Trophoblast cell (in vitro differentiated cells and primary cell): ENCODE results near the gene ZBTB2.
A peak's percentile ranks its signal among the peaks of the same experiment; 100 is the strongest.

Experiments
- DNase-seq, 2 donors: peaks; one replicate each; pipeline ENCODE4 v3.0.0-alpha.2; 2016
- H2AFZ ChIP-seq: 2 replicates; pipeline ENCODE4 v1.6.1; 2013; ENCODE audit warnings: low read length, moderate library complexity, mild to moderate bottlenecking; ENCODE audit not compliant: insufficient read depth, poor library complexity
- H2AK5ac ChIP-seq: 2 replicates; pipeline ENCODE4 v1.6.1; 2013; ENCODE audit warnings: mild to moderate bottlenecking, low read length
- H2BK120ac ChIP-seq: 2 replicates; pipeline ENCODE4 v1.6.1; 2013; ENCODE audit warnings: low read length, mild to moderate bottlenecking, moderate library complexity; ENCODE audit not compliant: insufficient read depth, poor library complexity
- H2BK12ac ChIP-seq: 2 replicates; pipeline ENCODE4 v1.6.1; 2013; ENCODE audit warnings: mild to moderate bottlenecking, low read length, moderate library complexity
- H2BK5ac ChIP-seq: 2 replicates; pipeline ENCODE4 v1.6.1; 2013; ENCODE audit warnings: low read length, low read depth, moderate library complexity, mild to moderate bottlenecking; ENCODE audit not compliant: poor library complexity
- H3K14ac ChIP-seq: 2 replicates; pipeline ENCODE4 v1.6.1; 2013; ENCODE audit warnings: mild to moderate bottlenecking, low read length
- H3K18ac ChIP-seq: 2 replicates; pipeline ENCODE4 v1.6.1; 2013; ENCODE audit warnings: mild to moderate bottlenecking, low read length
- H3K23ac ChIP-seq: 2 replicates; pipeline ENCODE4 v1.6.1; 2013; ENCODE audit warnings: low read length
- H3K27ac ChIP-seq: 2 replicates; pipeline ENCODE4 v1.5.1; 2013; ENCODE audit warnings: low read depth, mild to moderate bottlenecking, inconsistent platforms, low read length, moderate library complexity
- H3K27me3 ChIP-seq: 2 replicates; pipeline ENCODE4 v1.6.1; 2013; ENCODE audit warnings: inconsistent platforms, mild to moderate bottlenecking, low read length, moderate library complexity; ENCODE audit not compliant: insufficient read depth
- H3K36me3 ChIP-seq, 2 experiments: 1 replicate in 1 of 2; 2 replicates in 1 of 2; pipeline ENCODE4 v1.6.1; 2013; ENCODE audit warnings: low read length in 2 of 2, mild to moderate bottlenecking in 2 of 2, moderate library complexity in 1 of 2; ENCODE audit not compliant: insufficient read depth in 2 of 2, control insufficient read depth in 1 of 2
- H3K4ac ChIP-seq: 2 replicates; pipeline ENCODE4 v1.6.1; 2013; ENCODE audit warnings: low read depth, mild to moderate bottlenecking, low read length, moderate library complexity
- H3K4me1 ChIP-seq, 2 experiments: 1 replicate in 1 of 2; 2 replicates in 1 of 2; pipeline ENCODE4 v1.6.1; 2013; ENCODE audit warnings: low read length in 2 of 2, mild to moderate bottlenecking in 2 of 2, moderate library complexity in 1 of 2; ENCODE audit not compliant: insufficient read depth in 2 of 2, control insufficient read depth in 1 of 2
- H3K4me2 ChIP-seq: 2 replicates; pipeline ENCODE4 v1.6.1; 2013; ENCODE audit warnings: inconsistent platforms, mild to moderate bottlenecking, low read length, moderate library complexity
- H3K4me3 ChIP-seq: 2 replicates; pipeline ENCODE4 v1.5.1; 2013; ENCODE audit warnings: mild to moderate bottlenecking, low read depth, low read length, inconsistent platforms
- H3K79me1 ChIP-seq: one replicate; pipeline ENCODE4 v1.6.1; 2013; ENCODE audit warnings: low read length
- H3K79me2 ChIP-seq: 2 replicates; pipeline ENCODE4 v1.6.1; 2013; ENCODE audit warnings: low read length, mild to moderate bottlenecking; ENCODE audit not compliant: control insufficient read depth, insufficient read depth, poor library complexity
- H3K9ac ChIP-seq: 2 replicates; pipeline ENCODE4 v1.6.1; 2013; ENCODE audit warnings: mild to moderate bottlenecking, low read length
- H3K9me3 ChIP-seq: 2 replicates; pipeline ENCODE4 v1.6.1; 2013; ENCODE audit warnings: low read depth, mild to moderate bottlenecking, control low read depth, inconsistent platforms, low read length; ENCODE audit not compliant: insufficient read depth
- H4K12ac ChIP-seq: 2 replicates; pipeline ENCODE4 v1.6.1; 2013; ENCODE audit warnings: low read depth, mild to moderate bottlenecking, low read length, moderate library complexity
- H4K8ac ChIP-seq: 2 replicates; pipeline ENCODE4 v1.6.1; 2013; ENCODE audit warnings: low read depth, mild to moderate bottlenecking, low read length, moderate library complexity
- H4K91ac ChIP-seq: one replicate; pipeline ENCODE4 v1.6.1; 2013; ENCODE audit warnings: low read depth, mild to moderate bottlenecking, low read length, moderate library complexity
- WGBS: extraction: QIAGEN DNeasy Blood & Tissue Kit; methylation state at CpG from one replicate; pipeline ENCODE4 v1.1.7; 2013; ENCODE audit warnings: missing lambda C conversion rate; ENCODE audit not compliant: insufficient read length, insufficient coverage; ENCODE audit errors: extremely low coverage; 5-methylcytosine and 5-hydroxymethylcytosine counted together

Gene ZBTB2

DNA sequence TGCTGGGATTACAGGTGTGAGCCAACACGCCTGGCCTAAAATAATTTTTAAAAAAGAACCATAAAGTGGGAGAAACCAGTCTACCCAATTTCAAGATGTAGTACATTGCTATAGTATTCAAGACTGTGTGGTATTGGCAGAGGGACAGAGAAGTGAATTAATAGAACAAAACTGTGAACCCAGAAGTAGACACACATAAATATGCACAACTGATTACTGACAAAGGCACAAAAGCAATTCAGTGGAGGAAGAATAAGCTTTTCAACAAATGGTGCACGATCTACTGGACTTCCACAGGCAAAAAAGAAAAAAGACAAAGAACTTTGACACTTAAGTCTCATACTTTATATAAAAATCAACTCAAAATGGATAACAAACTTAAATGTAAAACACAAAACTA lies 15.5 kb downstream of the ZBTB2 start:
- no peak overlapping the region for H3K9ac ChIP-seq
- no peak overlapping the region for H2AFZ ChIP-seq

DNA sequence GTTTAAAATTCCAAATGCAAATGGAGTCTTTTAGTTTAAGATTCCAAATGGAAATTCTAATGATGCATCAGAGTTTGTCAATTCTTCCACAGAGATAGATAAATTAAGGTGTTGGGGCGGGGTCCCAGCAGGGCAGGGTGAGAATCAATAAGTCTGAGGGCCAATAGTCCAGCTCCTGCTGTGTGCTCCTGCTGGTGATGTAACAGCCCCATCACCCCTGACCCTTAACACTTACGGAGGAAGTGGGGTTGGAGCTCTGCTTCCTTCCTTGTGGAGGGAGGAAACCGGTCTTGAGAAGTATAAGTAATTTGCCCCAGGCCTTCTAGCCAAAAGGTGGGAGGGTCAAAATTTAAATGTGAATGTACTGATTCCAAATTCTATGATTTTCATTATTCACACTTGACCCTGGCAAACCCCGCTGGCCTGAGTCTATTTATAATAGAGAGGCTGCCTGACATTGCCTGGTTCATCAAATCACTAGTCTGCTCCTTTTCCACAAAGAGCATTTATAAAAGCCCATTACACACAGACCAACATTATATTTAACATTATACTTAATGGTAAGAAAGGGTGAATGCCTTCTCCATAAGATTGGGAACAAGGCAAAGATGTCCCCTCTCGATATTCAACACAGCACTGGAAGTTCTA lies 17.2 kb downstream of the ZBTB2 start:
- no peak overlapping the region for H3K14ac ChIP-seq
- H3K9ac ChIP-seq: no peak overlapping the region
- peak overlapping the region; percentile 35 for H3K4ac ChIP-seq
- no peak overlapping the region for H3K23ac ChIP-seq
- no peak overlapping the region for H2BK120ac ChIP-seq
- H2BK12ac ChIP-seq: peak overlapping the region; percentile 17
- no CpG with 5 or more reads among the region's 5 CpGs for WGBS
- H2BK5ac ChIP-seq: no peak overlapping the region
- H3K4me2 ChIP-seq: no peak overlapping the region
- no peak overlapping the region for H3K18ac ChIP-seq
- H3K36me3 ChIP-seq: peaks cover 8 to 13% of the 10 kb centered on the region in 2 experiments
- peak overlapping the region; percentile 59 for H2AFZ ChIP-seq
- no peaks in the 10 kb centered on the region for H3K79me1 ChIP-seq
- H3K27ac ChIP-seq: no peak overlapping the region
- H4K91ac ChIP-seq: no peak overlapping the region
- no peaks in the 10 kb centered on the region for H3K27me3 ChIP-seq
- H2AK5ac ChIP-seq: no peak overlapping the region
- H3K4me1 ChIP-seq: peaks cover 3 to 6% of the 10 kb centered on the region in 2 experiments
- H3K4me3 ChIP-seq: no peak overlapping the region
- H4K12ac ChIP-seq: no peak overlapping the region
- H4K8ac ChIP-seq: no peak overlapping the region
- H3K9me3 ChIP-seq: no peaks in the 10 kb centered on the region
- DNase-seq: no peak
- H3K79me2 ChIP-seq: no peaks in the 10 kb centered on the region

More for the DNA sequence above, 15.5 kb downstream of the ZBTB2 start:
- Histone ChIP-seq H3K4me2 (no peak overlapping the region), H3K14ac (no peak overlapping the region), H3K23ac (no peak overlapping the region), H3K79me2 (no peaks in the 10 kb centered on the region), H4K8ac (no peak overlapping the region), H3K36me3 (peaks cover 3 to 10% of the 10 kb centered on the region in 2 experiments), H3K79me1 (no peaks in the 10 kb centered on the region), H2BK120ac (no peak overlapping the region), H2AK5ac (no peak overlapping the region), H3K4me3 (no peak overlapping the region), H4K91ac (no peak overlapping the region), H3K18ac (no peak overlapping the region), H2BK5ac (no peak overlapping the region), H3K27ac (no peak overlapping the region), H3K4me1 (peaks cover 6% of the 10 kb centered on the region in 2 experiments), H4K12ac (no peak overlapping the region), H3K9me3 (no peaks in the 10 kb centered on the region), H3K27me3 (no peaks in the 10 kb centered on the region), H2BK12ac (no peak overlapping the region), H3K4ac (no peak overlapping the region)
- no peak for DNase-seq
- no CpG with 5 or more reads among the region's 2 CpGs for WGBS

DNA sequence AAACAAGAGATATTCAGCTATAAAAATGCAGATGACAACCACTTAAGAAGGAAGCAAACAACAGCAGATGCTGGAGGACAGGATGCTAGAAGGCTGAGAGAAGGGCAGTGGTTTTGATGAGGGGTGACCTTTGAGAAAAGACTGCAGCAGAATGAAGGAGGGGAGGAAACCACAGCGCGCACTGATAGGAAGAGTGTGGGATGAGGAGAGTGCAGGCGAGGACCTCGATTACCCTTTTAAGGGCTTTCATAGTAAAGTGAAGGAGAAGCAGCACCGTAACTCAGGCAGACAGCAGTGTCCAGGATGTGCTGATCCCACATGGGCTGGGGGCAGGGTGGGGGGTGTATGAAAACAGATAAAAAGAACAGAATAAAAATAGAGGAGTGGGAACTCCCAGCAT lies 19.2 kb downstream of the ZBTB2 start:
- no CpG with 5 or more reads among the region's 5 CpGs for WGBS
- Histone ChIP-seq H3K79me2 (no peaks in the 10 kb centered on the region), H3K14ac (no peak overlapping the region), H3K4ac (no peak overlapping the region), H3K4me1 (peaks cover 3 to 6% of the 10 kb centered on the region in 2 experiments), H4K8ac (no peak overlapping the region), H3K9ac (no peak overlapping the region), H3K27me3 (no peaks in the 10 kb centered on the region), H3K4me2 (no peak overlapping the region), H4K91ac (no peak overlapping the region), H4K12ac (no peak overlapping the region), H3K9me3 (no peaks in the 10 kb centered on the region), H2BK120ac (no peak overlapping the region), H3K18ac (no peak overlapping the region), H2BK12ac (no peak overlapping the region), H2AFZ (no peak overlapping the region), H3K23ac (no peak overlapping the region), H2BK5ac (no peak overlapping the region), H3K27ac (no peak overlapping the region), H2AK5ac (no peak overlapping the region), H3K4me3 (no peak overlapping the region), H3K36me3 (peaks cover 8 to 15% of the 10 kb centered on the region in 2 experiments), H3K79me1 (no peaks in the 10 kb centered on the region)
- no peak for DNase-seq

DNA sequence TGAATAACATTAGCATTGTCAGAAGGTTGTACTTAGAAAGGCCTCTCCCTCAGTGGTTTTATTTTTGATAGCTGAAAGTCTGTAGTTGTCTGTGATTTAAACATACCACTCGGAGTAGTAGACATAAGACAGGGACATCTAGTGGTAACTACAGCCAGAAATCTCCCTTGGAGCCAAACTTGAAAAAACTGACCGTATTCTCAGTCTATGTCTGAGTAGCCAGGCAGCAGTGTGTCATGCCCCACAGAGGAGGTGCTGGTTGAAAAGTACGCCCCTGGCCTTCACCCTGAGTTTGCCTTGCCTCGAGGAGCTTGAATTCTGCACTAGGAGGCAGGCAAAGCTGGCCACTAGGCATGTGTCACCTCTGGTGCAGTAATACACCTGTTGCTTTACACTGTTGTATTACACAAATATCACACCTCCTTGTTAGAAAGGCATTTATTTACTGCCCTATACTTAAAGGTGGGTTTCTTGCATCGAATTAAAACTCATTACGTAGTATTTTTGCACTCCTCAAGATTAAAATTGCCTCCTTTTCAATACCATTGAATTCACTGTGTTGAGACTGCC lies 20.8 kb downstream of the ZBTB2 start:
- Histone ChIP-seq H3K9ac (no peak overlapping the region), H2BK120ac (no peak overlapping the region), H3K4me2 (no peak overlapping the region), H3K4me3 (no peak overlapping the region), H3K27me3 (no peaks in the 10 kb centered on the region), H3K9me3 (no peaks in the 10 kb centered on the region), H2AK5ac (no peak overlapping the region), H4K91ac (no peak overlapping the region), H3K27ac (no peak overlapping the region), H3K23ac (no peak overlapping the region), H3K18ac (no peak overlapping the region), H3K36me3 (peaks cover 19 to 26% of the 10 kb centered on the region in 2 experiments), H2BK5ac (no peak overlapping the region), H4K8ac (no peak overlapping the region), H2AFZ (no peak overlapping the region), H3K14ac (no peak overlapping the region), H3K79me2 (no peaks in the 10 kb centered on the region), H3K4me1 (peaks cover 3 to 6% of the 10 kb centered on the region in 2 experiments), H2BK12ac (no peak overlapping the region), H4K12ac (no peak overlapping the region), H3K79me1 (no peaks in the 10 kb centered on the region), H3K4ac (no peak overlapping the region)
- DNase-seq: peak in 1 of 2 donors; percentile 47
- WGBS: no CpG with 5 or more reads among the region's 6 CpGs
